ENCODE measurements around the gene OR52J3.
"Not testable (repeated sequence)": the region's sequence is repeated elsewhere in the genome, so short reads cannot be mapped to it uniquely, and the experiment has no call there.

OR52J3 gene

DNA sequence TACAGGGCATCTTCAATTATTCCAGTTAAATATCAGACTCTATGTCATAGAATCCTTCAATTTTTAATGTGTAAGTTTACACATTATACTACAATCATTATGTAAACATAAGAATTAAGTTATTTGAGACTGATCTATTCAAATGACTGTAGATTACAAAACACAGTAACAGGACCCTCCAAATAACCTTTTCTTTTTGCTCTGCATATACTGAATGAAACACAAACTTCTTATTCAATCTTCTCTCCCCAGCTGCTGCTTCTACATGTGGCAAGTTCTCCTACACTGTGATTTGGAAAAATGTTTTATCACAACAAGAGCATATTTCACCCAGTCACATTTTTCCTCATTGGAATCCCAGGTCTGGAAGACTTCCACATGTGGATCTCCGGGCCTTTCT is at the start of gene OR52J3:
Gene OR52J3 (plus strand): TSS at position 301 of the 400 bp plus-strand sequence. CDS start 0 bp downstream, at position 301.
- no peak for DNase-seq

DNA sequence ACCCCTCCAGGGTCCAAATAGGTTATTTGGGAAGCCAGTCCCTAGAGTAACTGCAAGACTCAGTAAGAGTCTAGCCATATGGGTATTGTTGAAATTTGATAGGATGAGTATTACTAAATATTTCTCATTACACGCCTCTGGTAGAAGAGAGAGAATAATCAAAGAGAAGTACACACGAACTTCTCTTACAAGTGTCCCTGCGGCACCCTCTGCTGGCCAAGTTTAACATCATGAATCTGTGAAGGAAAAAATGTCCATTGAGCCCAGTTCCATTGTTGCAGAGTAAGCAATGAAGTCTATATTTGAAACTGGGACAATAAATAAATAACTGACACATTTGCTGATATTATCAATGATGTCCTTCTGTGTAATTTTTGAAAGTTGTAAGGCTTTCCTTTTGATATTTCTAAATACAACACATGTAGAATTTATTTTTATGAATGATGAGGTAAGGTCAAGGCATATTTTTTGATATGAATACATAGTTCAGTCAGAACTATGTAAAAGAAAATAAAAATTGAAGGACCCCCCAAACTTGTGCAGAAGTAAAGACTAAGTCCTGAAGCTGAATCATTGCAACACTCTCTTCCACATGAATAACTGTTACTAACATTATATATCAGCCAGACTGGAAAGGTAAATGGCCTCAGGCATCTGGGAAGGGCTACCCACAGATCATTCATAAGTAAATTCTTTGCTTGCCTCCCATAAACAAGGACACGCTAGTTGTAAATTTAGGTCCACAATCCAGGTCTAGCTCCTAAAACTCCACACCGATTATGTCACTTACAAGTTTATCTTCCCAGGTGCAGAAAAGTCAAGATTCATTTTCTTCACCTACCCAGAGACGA is 41.7 kb upstream of the OR52J3 start:
- peak; percentile 54 for DNase-seq

DNA sequence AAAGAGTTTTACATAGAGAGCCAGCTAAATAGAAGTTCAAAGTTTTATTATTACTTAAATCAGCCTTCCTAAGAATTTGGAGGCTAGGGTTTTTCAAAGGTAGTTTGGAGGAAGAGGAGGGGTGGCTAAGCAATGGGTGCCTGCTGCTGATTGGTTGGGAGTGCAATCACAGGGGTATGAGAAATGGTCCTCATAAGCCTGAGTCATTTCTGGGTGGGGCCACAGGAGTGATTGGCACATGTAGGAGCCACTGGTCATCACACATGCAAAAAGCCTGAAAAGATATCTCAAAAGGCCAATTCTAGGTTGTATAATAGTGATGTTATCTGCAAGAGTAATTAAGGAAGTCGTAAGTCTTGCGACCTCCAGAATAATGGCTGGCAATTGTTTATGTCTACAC is 38.8 kb upstream of the OR52J3 start:
- DNase-seq = no peak

DNA sequence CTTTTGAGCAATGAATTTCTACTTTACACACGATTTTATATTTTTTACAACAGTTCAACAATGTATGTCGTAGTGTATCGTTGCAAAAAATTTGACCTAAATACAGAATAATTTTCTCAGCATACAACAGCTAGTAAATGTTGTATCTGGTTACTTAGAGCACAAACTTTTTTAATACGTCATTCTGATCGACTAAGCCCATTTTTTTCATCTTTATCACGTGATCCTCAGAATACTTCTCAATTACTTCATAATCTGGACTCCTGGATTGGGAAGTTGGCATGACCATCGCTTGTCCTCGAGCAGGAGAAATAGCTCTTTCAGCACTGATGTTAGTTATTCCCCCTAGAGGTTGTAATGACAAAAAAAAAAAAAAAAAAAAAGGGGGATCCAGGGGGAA is 35.1 kb upstream of the OR52J3 start:
- no peak for DNase-seq

DNA sequence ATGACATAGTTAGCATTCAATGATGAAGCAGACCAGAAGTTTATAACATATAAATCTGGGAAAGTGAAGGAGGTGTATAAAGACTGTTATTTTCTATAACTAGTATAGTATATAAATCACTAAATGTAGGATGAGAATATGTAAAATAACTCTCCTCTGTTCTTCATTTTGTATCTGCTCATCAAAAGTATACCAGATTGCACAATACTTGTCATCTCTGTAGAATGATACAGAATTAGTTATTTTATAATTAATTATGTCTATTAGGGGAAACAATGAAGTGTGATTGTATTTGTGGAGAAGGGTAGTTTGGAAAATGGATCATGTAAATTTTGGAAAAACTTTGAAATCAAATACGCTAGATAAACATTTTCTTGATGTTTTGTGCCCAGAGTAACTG is 33.3 kb upstream of the OR52J3 start:
- DNase-seq = no peak

DNA sequence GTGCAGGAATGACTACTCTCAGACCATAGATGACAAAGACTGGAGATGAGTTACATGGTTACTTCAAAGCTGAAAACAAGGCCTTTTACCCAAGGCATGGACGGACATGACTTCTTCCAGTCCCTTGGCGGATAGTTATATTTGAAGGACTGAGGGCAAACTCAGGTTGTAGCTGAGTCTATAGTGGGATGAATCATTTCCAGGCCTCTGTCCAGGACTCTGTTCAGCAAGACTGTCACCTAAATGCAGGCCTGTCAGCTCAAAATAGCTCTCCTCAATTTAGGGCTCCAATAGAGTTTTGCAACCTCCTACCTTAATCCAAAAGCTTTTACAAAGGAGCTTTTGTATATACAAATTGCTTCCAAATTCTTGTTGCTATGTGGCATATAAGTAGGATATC is 24.3 kb upstream of the OR52J3 start:
- no peak for DNase-seq

DNA sequence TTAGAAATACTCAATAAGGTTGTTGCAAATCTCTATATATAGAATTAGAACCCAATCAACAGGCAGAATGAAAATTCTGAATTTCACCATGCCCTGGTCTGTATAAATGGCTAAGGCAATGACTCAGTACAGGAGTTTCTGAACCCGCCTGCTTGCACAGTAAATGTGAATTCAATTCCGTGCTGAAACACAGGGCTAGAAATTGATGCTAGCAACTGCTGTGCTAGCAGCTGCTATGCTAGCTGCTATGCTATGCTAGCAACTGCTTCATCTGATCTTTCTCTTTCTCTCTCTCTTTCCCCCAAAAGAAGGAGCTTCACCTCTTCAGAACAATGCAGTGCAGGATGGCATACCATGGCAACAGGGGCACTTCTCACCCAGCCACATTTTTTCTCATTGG is 9.7 kb upstream of the OR52J3 start:
- no peak for DNase-seq

DNA sequence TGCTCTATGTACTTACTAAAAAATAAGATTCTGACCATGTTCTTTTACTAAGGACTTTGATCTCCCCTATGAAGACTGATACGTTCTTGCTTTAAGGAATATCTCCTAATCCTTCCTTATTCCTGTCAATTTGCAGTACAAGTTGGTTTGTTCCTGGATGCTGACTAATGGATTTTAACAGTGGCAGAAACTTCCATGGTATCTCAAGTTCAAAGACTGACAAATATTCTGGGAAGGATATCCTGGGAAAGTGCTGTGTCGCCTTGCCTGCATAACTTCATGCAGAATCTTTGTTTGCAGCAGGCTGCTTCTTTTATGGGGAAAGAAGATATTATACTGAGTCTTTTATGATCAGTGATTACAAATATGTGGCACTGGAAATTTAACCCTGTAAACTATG is 8.4 kb upstream of the OR52J3 start:
- DNase-seq = no peak

DNA sequence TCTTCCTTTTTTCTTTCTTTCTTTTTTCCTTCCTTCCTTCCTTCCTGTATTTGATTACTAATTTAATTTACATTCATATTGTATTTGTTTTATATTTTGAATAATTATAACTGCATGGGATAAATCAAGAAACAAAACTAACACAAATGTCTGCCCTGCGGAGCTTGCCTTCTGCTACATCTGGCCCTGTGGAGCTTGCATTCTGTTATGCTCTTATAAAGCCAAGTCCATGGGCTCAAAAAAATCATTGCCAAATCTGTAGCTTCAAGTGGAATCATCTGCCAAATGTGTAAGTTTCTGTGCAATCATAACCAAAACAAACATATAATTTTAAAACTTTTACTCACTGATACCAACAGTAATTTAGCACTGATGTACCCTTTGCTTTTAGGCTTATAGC is 8.0 kb upstream of the OR52J3 start:
- DNase-seq = no peak

DNA sequence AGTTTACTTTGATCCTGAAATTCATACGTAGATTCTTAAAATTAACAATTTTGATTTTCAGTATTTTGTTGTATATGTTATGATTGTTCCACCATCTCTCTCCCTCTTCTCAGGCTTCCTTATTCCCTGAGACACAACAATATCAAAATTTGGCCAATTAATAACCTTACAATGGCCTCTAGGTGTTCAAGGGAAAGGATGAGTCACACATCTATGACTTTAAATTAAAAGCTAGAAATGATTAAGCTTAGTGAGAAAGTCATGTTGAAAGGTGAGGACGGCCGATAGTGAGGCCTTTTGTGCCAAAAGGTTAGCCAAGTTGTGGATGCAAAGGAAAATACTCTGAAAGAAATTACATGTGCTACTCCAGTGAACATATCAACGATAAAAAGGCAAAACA is 5.5 kb upstream of the OR52J3 start:
- DNase-seq = no peak

DNA sequence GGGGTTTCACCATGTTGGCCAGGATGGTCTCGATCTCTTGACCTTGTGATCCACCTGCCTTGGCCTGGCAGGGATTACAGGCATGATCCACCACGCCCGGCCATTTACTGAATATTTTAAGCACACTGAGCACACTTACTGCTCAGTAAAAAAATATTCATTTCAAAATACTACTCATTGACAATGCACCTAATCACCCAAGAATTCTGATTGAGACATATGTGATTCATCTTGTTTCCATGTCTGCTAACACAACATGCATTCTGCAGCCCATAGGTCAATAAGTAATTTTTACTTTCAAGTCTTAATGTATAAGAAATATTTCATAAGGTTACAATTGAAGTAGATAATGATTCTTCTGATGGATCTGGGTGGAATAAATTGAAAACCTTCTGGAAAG is 4.2 kb upstream of the OR52J3 start:
- no peak for DNase-seq

DNA sequence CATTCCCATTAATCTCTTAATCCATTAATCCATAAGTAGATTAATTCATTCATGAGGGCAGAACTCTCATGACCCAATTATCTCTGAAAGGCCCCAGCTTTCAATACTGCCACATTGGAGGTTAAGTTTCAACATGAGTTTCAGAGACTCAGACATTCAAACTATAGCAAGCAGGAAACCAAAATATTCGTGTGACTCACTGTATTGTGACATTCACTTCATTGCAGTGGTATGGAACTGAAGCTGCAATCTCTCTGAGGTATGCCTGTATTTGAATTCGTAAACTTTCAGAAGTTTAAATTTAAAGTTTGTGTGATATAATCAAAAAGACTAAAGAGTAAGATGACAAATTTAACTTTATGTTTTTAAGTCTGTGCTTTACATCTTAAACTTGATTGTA is 2.9 kb upstream of the OR52J3 start:
- no peak for DNase-seq

DNA sequence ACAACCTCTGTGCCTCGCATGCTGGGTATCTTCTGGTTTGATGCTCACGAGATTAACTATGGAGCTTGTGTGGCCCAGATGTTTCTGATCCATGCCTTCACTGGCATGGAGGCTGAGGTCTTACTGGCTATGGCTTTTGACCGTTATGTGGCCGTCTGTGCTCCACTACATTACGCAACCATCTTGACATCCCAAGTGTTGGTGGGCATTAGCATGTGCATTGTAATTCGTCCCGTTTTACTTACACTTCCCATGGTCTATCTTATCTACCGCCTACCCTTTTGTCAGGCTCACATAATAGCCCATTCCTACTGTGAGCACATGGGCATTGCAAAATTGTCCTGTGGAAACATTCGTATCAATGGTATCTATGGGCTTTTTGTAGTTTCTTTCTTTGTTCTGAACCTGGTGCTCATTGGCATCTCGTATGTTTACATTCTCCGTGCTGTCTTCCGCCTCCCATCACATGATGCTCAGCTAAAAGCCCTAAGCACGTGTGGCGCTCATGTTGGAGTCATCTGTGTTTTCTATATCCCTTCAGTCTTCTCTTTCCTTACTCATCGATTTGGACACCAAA is 516 bp downstream of the OR52J3 start:
- DNase-seq = no peak

DNA sequence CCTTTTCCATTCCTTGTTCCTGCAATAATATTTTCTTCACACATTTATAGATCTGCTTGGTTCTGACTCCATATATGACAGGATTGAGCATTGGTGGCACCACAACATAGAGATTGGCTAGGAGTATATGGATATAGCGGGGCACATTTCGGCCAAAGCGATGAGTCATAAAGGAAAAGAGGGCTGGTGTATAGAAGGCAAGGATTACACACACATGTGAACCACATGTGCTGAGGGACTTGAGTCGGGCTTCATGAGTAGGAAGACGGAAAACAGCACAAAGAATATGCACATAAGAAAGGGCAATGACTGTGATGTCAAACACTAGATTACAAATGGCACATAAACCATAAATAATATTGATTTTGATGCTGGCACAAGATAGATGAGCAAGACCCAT is 12.4 kb downstream of the OR52J3 start:
- not testable (repeated sequence) for DNase-seq

DNA sequence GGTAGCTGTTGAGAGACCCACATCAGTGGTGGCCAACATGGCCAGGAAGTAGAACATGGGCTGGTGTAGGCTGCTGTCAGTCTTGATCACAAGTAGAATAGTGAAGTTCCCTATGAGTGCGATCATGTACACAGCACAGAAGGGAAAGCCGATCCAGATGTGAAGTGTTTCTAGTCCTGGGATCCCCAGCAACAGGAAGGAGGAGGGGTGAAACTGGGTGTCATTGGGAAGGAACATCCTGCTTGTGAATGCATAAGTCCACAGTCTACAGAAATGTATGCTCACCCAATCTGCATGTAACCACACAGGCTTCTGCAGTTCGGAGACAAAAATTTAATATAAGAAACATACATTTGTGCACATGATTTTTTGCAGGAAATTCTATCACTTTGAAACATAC is 13.1 kb downstream of the OR52J3 start, which contains the start of gene OR52E2:
Gene OR52E2 (minus strand): TSS at position 237 of the 400 bp plus-strand sequence. CDS start 0 bp downstream, at position 237.
- no peak for DNase-seq

DNA sequence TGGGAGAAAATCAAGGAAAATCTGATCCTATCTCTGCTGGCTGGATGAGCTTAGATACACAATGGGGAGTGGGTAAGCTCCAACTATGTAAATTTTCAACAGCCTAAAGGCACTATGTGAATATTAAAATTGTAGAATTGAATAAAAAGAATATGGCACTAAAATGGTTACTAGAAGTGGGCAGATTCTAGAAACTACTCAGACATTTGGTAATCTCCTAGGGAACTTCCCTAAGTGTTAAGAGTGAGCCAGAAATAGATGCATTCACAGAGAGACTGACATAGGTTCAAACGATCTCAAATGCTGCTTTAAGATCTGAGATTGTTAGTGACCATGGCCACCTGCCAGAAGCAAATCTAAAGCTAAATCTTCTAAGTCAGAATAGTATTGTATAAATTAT is 18.7 kb downstream of the OR52J3 start:
- DNase-seq = no peak

DNA sequence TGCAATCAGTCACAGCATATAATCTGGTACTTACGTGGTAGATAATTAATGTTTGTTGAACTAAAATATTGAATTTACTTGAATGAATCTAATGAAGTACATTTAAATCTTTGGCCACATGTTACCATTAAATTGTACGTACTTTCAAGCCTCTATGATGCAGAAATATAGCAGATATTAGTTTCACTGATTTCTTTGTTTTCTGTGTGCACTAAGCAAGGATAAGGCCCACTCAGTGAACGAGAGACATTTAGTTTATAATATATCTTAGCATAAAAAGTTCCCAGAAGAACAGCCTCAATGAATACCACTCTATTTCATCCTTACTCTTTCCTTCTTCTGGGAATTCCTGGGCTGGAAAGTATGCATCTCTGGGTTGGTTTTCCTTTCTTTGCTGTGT is 22.9 kb downstream of the OR52J3 start, which contains the start of gene OR52E1:
Gene OR52E1 (plus strand): TSS at position 301 of the 400 bp plus-strand sequence.
- no peak for DNase-seq

DNA sequence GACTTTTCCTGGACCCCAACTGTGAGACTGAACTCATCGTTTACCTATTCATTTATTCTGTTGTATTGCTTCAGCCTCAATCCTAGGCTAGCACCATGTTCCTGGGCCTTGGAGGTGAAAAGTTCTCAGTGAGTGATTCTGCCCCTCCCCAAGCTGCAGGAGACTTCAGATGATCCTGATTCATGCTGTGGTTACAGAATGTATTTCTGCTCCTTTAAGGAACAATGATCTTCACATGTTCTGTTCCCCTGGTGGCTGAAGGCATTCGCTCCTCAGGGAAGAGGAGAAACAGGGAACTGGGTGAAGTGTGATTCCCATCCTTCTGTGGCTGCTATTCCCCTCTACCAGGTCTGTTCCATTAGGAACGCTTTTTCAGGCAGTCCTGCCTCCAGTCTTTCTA is 25.5 kb downstream of the OR52J3 start:
- no peak for DNase-seq

DNA sequence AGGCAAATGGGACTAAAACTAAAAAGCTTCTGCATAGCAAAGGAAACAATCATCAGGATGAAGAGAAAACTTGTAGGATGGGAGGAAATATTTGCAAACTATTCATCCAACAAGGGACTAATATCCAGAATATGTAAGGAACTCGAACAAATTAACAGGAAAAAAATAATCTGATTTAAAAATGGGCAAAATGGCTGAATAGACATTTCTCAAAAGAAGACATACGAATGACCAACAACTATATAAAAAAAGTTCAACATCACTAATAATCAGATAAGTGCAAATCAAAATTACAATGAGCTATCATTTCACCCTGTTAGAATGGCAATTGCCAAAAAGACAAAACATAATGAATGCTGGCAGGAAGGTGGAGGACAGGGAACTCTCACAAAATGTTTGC is 35.1 kb downstream of the OR52J3 start:
- DNase-seq = no peak

DNA sequence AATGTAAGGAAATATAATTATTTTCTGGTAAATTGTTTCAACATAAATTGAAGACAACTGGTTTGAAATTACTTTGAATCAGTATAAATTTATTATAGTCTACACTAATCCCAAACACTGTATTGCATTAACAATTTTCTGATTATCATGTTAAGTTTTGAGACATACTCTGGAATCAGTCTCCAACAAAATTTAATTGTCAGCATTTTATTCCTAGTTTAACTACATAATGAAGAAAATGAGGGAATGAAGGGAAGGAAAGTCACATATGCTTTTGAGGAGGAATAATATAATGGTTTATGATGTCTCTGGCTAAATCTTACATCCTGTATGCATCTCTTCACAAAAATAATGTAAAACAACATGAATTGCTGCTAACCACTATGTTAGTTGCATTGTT is 37.3 kb downstream of the OR52J3 start:
- no peak for DNase-seq

DNA sequence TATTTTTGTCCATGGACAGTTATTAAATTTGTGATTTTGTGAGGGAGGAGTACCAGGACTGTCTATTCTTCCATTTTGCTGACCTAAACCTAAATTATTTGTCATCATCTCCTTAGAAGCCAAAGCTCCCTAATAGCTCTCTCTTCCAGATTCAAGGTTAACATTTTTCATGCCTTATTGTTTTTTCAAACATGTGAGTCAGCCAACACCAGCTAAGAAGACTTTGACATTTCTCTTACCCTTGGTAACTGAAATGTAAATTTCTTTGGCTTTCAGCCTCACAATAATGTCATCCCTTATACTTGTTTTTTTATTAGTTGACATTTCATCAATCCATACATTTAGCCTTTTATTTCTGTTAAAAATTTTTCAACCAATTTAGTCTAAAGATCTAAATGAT is 42.2 kb downstream of the OR52J3 start:
- DNase-seq = no peak

DNA sequence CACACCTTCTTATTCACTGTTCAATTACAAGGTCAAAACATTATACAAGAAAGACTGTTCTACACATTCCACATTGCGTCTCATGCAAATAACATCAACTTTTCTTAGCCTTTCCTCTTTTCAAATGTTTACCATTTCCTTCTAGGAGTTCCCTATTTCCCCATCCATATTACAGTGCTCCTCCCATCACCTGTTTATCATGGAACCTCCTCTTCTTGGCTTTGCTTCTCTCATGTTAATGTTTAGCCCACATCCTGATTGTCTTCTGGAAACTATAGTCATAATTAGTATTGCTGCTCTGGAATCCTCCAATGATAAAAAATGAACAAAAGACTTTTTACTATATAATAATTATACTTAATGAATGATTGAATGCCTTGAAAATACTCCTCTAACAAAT is 44.3 kb downstream of the OR52J3 start:
- no peak for DNase-seq

DNA sequence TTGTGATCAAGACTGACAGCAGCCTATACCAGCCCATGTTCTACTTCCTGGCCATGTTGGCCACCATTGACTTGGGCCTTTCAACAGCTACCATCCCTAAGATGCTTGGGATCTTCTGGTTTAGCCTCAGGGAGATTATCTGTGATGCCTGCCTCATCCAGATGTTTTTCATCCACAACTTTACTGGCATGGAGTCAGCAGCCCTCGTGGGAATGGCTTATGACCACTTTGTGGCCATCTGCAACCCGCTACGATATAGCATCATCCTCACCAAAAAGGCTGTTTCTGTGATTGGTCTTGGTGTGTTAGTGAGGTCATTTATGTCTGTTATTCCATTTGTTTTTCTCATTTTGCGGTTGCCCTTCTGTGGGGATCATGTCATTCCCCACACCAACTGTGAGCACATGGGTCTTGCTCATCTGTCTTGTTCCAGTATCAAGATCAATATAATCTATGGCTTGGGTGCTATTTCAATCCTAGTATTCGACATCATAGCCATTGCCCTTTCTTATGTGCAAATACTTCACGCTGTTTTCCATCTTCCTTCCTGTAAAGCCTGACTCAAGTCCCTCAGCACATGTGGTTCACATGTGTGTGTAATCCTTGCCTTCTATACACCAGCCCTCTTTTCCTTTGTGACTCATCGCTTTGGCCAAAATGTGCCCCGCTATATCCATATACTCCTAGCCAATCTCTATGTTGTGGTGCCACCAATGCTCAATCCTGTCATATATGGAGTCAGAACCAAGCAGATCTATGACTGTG is 46.7 kb downstream of the OR52J3 start:
- DNase-seq = no peak

DNA sequence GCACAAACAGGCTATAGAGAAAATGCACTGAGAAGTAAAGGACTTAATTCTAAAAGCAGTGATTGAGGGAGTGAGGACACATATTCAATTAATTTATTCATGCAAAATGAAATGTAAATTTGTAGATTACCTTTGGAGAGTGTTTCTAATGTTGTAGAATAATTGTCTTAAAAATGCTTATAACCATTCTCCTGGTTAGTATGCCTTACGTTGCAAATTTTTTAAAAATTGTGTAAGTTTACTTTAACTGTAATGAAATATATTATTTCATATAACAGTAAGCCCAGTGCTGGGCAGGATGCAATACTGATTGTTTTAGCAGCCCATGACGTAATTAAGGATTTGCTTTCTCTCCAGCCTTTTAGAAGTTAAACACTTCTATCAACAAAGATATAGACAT is 49.7 kb downstream of the OR52J3 start:
- no peak for DNase-seq
